Gastrocnemius medialis (tissue), 4 donors: Measurements from ENCODE around the gene MORN1. TPM values are rescaled to one million over a fixed set of nuclear protein-coding genes. Genes with fewer than 3 reads are reported as not detected.

Experiments used
- ATAC-seq, 2 donors: fragments of 150-250 bp; one replicate each; pipeline ENCODE4 v1.9.1; 2016
- DNase-seq, 2 donors: peaks; one replicate each; pipeline ENCODE4 v3.0.0-alpha.2; 2019
- H3K27ac ChIP-seq, 4 donors: fragments of 200-600 bp; sonication (generic); 1 replicate in 1 of 4; 2 replicates in 3 of 4; pipeline ENCODE4 v1.5.1; 2016 to 2018; ENCODE audit warnings: mild to moderate bottlenecking in 2 of 4, moderate library complexity in 1 of 4
- H3K27me3 ChIP-seq, 3 donors: fragments of 200-600 bp; sonication (generic) in 2 of 3; 1 replicate in 1 of 3; 2 replicates in 2 of 3; pipeline versions ENCODE4 v1.5.1 to v1.6.0; 2016 to 2019; ENCODE audit warnings: mild to moderate bottlenecking in 1 of 3, moderate library complexity in 1 of 3
- H3K36me3 ChIP-seq, 2 donors: fragments of 200-600 bp; sonication (generic) in 1 of 2; one replicate each; pipeline ENCODE4 v1.5.1; 2017 to 2018
- H3K4me1 ChIP-seq, 2 donors: fragments of 200-600 bp; sonication (generic) in 1 of 2; one replicate each; pipeline ENCODE4 v1.5.1; 2016 to 2017; ENCODE audit warnings: mild to moderate bottlenecking in 2 of 2
- H3K4me3 ChIP-seq, 4 donors: fragments of 200-600 bp; sonication (generic) in 3 of 4; 1 replicate in 1 of 4; 2 replicates in 3 of 4; pipeline ENCODE4 v1.5.1; 2016 to 2019; ENCODE audit warnings: mild to moderate bottlenecking in 2 of 4
- H3K9me3 ChIP-seq, 3 donors: fragments of 200-600 bp; sonication (generic) in 2 of 3; 1 replicate in 1 of 3; 2 replicates in 2 of 3; pipeline ENCODE4 v1.5.1; 2016 to 2019
- CTCF ChIP-seq, 5 experiments: fragments of 450-650 bp in 3 of 5; fragments of 200-600 bp in 2 of 5; sonication (generic) in 2 of 5; IDR thresholded peaks in 4 of 5; conservative IDR thresholded peaks in 1 of 5; 1 replicate in 4 of 5; 2 replicates in 1 of 5; pipeline ENCODE4 v1.5.1; 2016 to 2019; ENCODE audit warnings: antibody characterized with exemption in 5 of 5, mild to moderate bottlenecking in 3 of 5, moderate library complexity in 3 of 5
- POLR2A ChIP-seq, 2 donors: fragments of 450-650 bp; IDR thresholded peaks; one replicate each; pipeline ENCODE4 v1.6.1; 2017; ENCODE audit warnings: antibody characterized with exemption in 2 of 2, mild to moderate bottlenecking in 2 of 2, moderate library complexity in 2 of 2
- in situ Hi-C, 4 donors: fragments of 200-750 bp; cut with MboI; loops; one replicate each; pipeline versions ENCODE4 v1.15.0 to v1.8.0; 2017; ENCODE audit warnings: low sequenced_read_pairs in 4 of 4
- intact Hi-C: fragments of 100-400 bp; cut with DNase I; formaldehyde crosslinking; loops from one replicate; pipeline ENCODE4 v1.15.1; 2023; ENCODE audit warnings: low total_unique reads
- total RNA-seq, 4 donors: library from RNA; depleted of rRNA; stranded (reverse); fragments of >200 nt; gene quantifications; one replicate each; pipeline versions ENCODE4 v1.1.0 to v1.2.3, GENCODE V29; 2016

Gene MORN1
- total RNA-seq, 4 donors from 2014 or later, result 1.9 to 4.7 (median 3.5) TPM

DNA sequence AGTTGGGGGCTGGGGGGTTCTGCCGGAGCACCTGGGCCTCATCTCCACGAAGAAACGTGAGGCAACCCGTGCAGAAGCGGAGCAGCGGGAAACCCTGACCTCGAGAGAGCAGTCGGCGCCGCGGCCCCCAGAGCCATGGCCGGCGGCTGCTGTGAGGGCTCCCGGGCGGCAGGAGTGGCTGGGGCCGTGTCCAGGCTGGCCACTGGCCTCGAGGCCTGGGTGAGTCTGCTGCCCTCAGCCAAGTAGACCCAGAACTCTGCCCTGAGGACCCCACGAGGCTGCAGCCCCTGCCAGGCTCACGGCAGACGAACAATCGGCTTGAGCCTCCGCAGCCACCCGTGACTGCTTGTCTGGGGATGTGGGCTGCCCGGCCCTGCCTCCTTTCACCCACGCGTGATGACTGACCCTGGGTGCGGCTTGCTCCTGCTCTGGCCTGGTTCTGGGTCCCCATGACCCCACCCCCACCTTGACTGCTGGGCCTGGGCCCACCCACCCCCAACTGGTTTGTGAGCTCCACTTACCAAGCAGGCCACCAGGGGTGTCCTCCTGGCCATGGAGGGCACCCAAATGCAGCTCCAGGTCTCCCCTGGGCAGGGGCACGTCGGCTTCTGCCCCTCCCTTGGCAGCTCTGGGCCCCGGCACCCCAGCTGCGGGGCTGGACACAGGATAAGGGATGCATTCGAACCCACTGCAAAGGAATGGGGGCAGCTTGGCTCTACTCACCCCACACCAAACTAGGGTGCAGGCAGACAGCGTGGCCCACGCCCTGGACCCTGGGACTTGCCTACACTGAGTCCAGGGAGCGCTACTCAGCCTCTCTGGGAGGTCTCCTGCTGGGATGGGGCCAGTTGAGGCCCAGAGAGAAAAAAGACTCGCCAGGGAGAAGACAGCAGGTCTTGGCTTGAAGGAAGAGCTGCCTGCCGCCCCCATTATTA is 34.2 kb downstream of the MORN1 start:
- Histone ChIP-seq H3K9me3 (no peaks in the 10 kb centered on the region), H3K27ac (no peak overlapping the region), H3K27me3 (no peaks in the 10 kb centered on the region), H3K4me3 (no peak overlapping the region), H3K4me1 (no peaks in the 10 kb centered on the region), H3K36me3 (no peaks in the 10 kb centered on the region)
- ATAC-seq (no peak), DNase-seq (no peak)
- intact Hi-C loops, result no loop called here
- in situ Hi-C loops, result no loop called here
- TF ChIP-seq CTCF (IDR thresholded peaks at IDR 0.05 in 4 of 5, conservative IDR thresholded peaks at IDR 0.05 in 1 of 5), result no peak
- TF ChIP-seq POLR2A (IDR thresholded peaks at IDR 0.05), result no peak

DNA sequence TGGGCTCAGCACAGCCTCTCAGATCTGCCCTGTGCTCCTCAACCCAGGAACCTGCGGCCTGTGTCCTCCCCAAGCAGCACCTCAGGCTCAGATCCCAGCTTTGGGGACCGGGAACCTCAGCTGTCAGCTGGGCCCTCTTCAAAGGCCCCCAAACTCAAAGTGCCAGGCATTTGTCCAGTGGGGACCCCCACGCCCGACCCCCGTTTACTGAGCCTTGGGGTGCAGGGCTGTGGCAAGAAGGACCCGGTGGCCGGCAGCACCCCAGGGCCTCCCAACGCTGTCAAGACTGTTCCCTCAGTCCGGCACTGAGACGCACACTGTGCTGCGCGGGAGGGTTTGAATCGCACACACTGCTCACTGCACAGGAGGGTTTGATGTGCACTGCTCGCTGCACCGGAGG is 35.0 kb downstream of the MORN1 start:
- H3K9me3 ChIP-seq, result no peaks in the 10 kb centered on the region
- no peaks in the 10 kb centered on the region for H3K27me3 ChIP-seq
- in situ Hi-C loops (no loop called here), intact Hi-C loops (no loop called here)
- H3K4me1 ChIP-seq, result no peaks in the 10 kb centered on the region
- no peak overlapping the region for H3K27ac ChIP-seq
- DNase-seq (no peak), ATAC-seq (no peak)
- H3K36me3 ChIP-seq, result no peaks in the 10 kb centered on the region
- TF ChIP-seq CTCF (IDR thresholded peaks at IDR 0.05 in 4 of 5, conservative IDR thresholded peaks at IDR 0.05 in 1 of 5), result no peak
- TF ChIP-seq POLR2A (IDR thresholded peaks at IDR 0.05), result no peak
- no peak overlapping the region for H3K4me3 ChIP-seq

DNA sequence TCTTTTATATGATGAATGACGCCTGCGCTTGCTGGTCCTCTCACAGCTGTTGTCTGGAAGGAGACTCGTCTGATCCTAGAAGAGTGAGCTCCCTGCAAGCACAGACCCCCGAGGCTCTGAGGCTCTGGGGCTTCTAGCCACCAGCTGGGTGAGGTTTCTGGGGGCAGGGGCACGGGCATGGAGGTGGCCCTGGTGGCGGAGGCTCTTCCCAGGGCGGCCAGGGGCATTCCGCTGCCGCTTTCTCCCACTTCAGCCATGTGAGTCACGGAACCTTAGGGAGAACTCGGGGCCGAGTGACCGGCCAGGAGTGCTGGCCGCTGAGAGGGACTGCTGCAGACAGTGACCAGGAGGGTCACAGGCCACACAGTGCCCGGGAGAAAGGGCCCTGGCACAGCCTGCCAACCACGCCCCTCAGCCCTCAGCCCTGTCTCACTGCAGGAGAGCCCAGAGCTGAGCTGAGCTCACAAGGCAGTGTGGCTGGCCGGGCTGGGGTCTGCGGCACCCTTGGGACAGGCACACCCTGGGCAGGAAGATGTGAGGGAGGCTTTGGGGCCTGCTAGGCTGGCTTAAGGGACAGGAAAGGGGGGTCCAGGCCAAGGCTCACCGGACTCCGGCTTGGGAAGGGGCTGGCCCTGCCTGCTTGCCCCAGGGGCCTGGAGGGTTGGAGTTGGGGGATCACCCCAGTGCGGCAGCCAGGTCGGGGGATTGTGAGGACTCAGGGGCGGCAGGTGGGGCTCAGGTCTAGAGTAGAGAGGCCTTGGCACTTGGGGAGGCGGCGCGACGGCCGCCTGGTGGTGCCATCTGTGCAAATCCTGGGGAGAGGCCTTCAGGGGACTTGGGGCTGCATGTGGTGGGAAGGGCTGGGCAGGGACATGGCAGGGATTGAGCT is 35.7 kb downstream of the MORN1 start:
- Histone ChIP-seq H3K9me3 (no peaks in the 10 kb centered on the region), H3K4me1 (no peaks in the 10 kb centered on the region), H3K27me3 (no peaks in the 10 kb centered on the region), H3K4me3 (no peak overlapping the region), H3K36me3 (no peaks in the 10 kb centered on the region), H3K27ac (no peak overlapping the region)
- TF ChIP-seq CTCF (IDR thresholded peaks at IDR 0.05 in 4 of 5, conservative IDR thresholded peaks at IDR 0.05 in 1 of 5) (no peak), POLR2A (IDR thresholded peaks at IDR 0.05) (no peak)
- DNase-seq (no peak), ATAC-seq (no peak)
- in situ Hi-C loops (no loop called here), intact Hi-C loops (no loop called here)

DNA sequence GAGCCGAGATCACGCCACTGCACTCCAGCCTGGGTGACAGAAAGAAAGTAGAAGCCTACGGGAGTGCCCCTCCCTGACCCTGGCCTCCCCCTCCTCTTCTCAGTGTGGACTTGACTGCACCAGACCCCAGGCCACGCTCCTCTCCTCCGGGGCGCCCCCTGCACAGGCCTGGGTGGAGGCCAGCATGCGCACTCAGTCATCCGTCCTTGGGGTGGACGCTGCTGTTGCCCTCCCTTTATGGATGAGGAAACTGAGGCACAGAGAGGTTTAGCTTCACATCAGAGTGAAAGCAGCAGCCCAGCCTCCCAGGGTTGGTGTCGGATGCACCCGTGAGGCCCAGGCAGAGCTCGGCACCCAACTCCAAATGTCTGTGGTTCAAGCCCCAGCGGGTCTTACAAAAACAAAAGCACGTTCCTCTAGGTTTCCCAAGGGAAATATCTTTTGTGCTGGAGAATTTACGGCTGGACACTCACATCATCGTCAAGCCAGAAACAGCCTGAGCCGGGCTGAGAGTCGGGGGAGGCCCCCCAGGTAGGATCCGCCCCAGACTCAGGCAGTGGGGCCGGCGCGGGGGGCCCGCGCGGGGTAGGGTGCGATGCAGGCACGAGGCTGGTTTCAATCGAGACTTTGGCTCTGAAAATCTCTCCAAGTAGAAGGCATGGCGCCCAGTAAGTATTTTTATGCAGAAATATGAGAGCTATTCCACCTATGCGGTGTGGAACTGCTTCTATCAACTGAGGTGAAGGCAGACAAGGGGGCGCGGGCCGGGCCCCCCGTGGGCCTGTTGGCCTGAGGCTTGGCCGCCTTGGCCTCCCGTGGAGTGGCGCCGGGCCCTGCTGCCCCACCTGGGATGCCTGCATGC is 36.6 kb downstream of the MORN1 start:
- Histone ChIP-seq H3K27me3 (no peaks in the 10 kb centered on the region), H3K9me3 (no peaks in the 10 kb centered on the region), H3K27ac (no peak overlapping the region), H3K4me3 (no peak overlapping the region), H3K36me3 (no peaks in the 10 kb centered on the region), H3K4me1 (no peaks in the 10 kb centered on the region)
- intact Hi-C loops (no loop called here), in situ Hi-C loops (no loop called here)
- no peak for ATAC-seq
- TF ChIP-seq POLR2A (IDR thresholded peaks at IDR 0.05), result no peak
- no peak for TF ChIP-seq CTCF (IDR thresholded peaks at IDR 0.05 in 4 of 5, conservative IDR thresholded peaks at IDR 0.05 in 1 of 5)
- no peak for DNase-seq
